Jurkat, Clone E6-1 (cell line): ENCODE measurements around the gene TMEM79. TPM values are rescaled to one million over a fixed set of nuclear protein-coding genes. Genes with fewer than 3 reads are reported as not detected.

ENCODE experiments used
- DNase-seq: peaks from one replicate; pipeline ENCODE4 v3.0.0-alpha.2; 2011; ENCODE audit warnings: low read depth, low spot score
- H3K4me3 ChIP-seq: 2 replicates; pipeline ENCODE4 v1.5.1; 2011; ENCODE audit warnings: mild to moderate bottlenecking, low read length, control low read depth, moderate library complexity
- polyA plus RNA-seq: library from polyadenylated mRNA; unstranded; fragments of >200 nt; gene quantifications from one replicate; pipeline ENCODE4 v1.2.1, GENCODE V29; 2012; ENCODE audit warnings: missing spikeins; ENCODE audit not compliant: insufficient read length, insufficient read depth

Gene TMEM79
- polyA plus RNA-seq: 11.1 TPM

GRCh38 chr1:156284112-156284511, at the start of gene TMEM79:
Gene TMEM79, plus strand, starts transcription at chr1:156284325. Its CDS starts 902 bp downstream, at chr1:156285227.
- peak within 1 kb of the TSS; percentile 81 for H3K4me3 ChIP-seq
- DNase-seq: no peak

GRCh38 chr1:156236164-156236563, 48.0 kb upstream of the TMEM79 start:
- no peak overlapping the region for H3K4me3 ChIP-seq
- DNase-seq: no peak

- H3K4me3 ChIP-seq: no peak overlapping the region
- DNase-seq: no peak
Measured at GRCh38 chr1:156238248-156238647, 45.9 kb upstream of the TMEM79 start.

- no peak overlapping the region for H3K4me3 ChIP-seq
- no peak for DNase-seq
Measured at GRCh38 chr1:156241311-156241811, 42.8 kb upstream of the TMEM79 start.

- DNase-seq: no peak
- no peak within 1 kb of the TSS for H3K4me3 ChIP-seq
Measured at GRCh38 chr1:156241926-156242325, 42.2 kb upstream of the TMEM79 start, which contains the start of gene BGLAP. Gene BGLAP, plus strand, starts transcription at chr1:156242184. Its CDS starts 48 bp downstream, at chr1:156242232.

- no peak overlapping the region for H3K4me3 ChIP-seq
Measured at GRCh38 chr1:156242738-156243137, 41.4 kb upstream of the TMEM79 start.

GRCh38 chr1:156244126-156244525, 40.0 kb upstream of the TMEM79 start:
- DNase-seq: no peak
- no peak overlapping the region for H3K4me3 ChIP-seq

More at GRCh38 chr1:156242738-156243137, 41.4 kb upstream of the TMEM79 start:
- no peak for DNase-seq

- H3K4me3 ChIP-seq: no peak overlapping the region
- no peak for DNase-seq
Measured at GRCh38 chr1:156244712-156245111, 39.4 kb upstream of the TMEM79 start.

- H3K4me3 ChIP-seq: no peak overlapping the region
- no peak for DNase-seq
Measured at GRCh38 chr1:156245451-156246232, 38.5 kb upstream of the TMEM79 start.

GRCh38 chr1:156246241-156246780, 37.8 kb upstream of the TMEM79 start:
- no peak overlapping the region for H3K4me3 ChIP-seq
- DNase-seq: no peak

- DNase-seq: no peak
- no peak overlapping the region for H3K4me3 ChIP-seq
Measured at GRCh38 chr1:156246781-156247459, 37.2 kb upstream of the TMEM79 start.

GRCh38 chr1:156247460-156248322, 36.4 kb upstream of the TMEM79 start, which contains the start of gene PAQR6:
Gene PAQR6, minus strand, starts transcription at chr1:156248056. Its CDS starts 1,325 bp downstream, at chr1:156246731.
- no peak for DNase-seq
- no peak within 1 kb of the TSS for H3K4me3 ChIP-seq

- H3K4me3 ChIP-seq: no peak overlapping the region
- no peak for DNase-seq
Measured at GRCh38 chr1:156248323-156248683, 35.8 kb upstream of the TMEM79 start.

- DNase-seq: no peak
Measured at GRCh38 chr1:156249593-156249992, 34.5 kb upstream of the TMEM79 start.

GRCh38 chr1:156251527-156251926, 32.6 kb upstream of the TMEM79 start:
- no peak overlapping the region for H3K4me3 ChIP-seq
- peak; percentile 52 for DNase-seq

More at GRCh38 chr1:156249593-156249992, 34.5 kb upstream of the TMEM79 start:
- no peak overlapping the region for H3K4me3 ChIP-seq

- H3K4me3 ChIP-seq: no peak overlapping the region
- DNase-seq: no peak
Measured at GRCh38 chr1:156253634-156254033, 30.5 kb upstream of the TMEM79 start.

- H3K4me3 ChIP-seq: no peak overlapping the region
- DNase-seq: peak; percentile 51
Measured at GRCh38 chr1:156257711-156258110, 26.4 kb upstream of the TMEM79 start.

GRCh38 chr1:156258859-156259258, 25.3 kb upstream of the TMEM79 start:
- no peak overlapping the region for H3K4me3 ChIP-seq
- no peak for DNase-seq

- DNase-seq: no peak
- H3K4me3 ChIP-seq: no peak overlapping the region
Measured at GRCh38 chr1:156259805-156260204, 24.3 kb upstream of the TMEM79 start.
